GM23248 (cell line): ENCODE measurements around the gene SSBP2. TPM values are rescaled to one million over a fixed set of nuclear protein-coding genes. Genes with fewer than 3 reads are reported as not detected.

Source experiments
- DNase-seq: peaks from one replicate; pipeline ENCODE4 v3.0.0-alpha.2; 2015
- H2AFZ ChIP-seq: fragments of 200-600 bp; sonication (generic); 2 replicates; pipeline ENCODE4 v1.6.1; 2016; ENCODE audit warnings: antibody characterized with exemption
- H3F3A ChIP-seq: fragments of 200-600 bp; sonication (generic); 2 replicates; pipeline ENCODE4 v1.6.1; 2016; ENCODE audit warnings: mild to moderate bottlenecking, antibody characterized with exemption, mixed run types; ENCODE audit not compliant: insufficient read depth
- H3K27ac ChIP-seq: fragments of 200-600 bp; sonication (generic); 2 replicates; pipeline ENCODE4 v1.5.1; 2016; ENCODE audit warnings: mild to moderate bottlenecking
- H3K27me3 ChIP-seq: fragments of 200-600 bp; sonication (generic); replicated peaks from 2 replicates; pipeline ENCODE4 v1.6.1; 2016; ENCODE audit warnings: mild to moderate bottlenecking; ENCODE audit not compliant: insufficient read depth
- H3K36me3 ChIP-seq: fragments of 200-600 bp; sonication (generic); 2 replicates; pipeline ENCODE4 v1.6.1; 2016; ENCODE audit warnings: low read depth, mild to moderate bottlenecking
- H3K4me1 ChIP-seq: fragments of 200-600 bp; sonication (generic); 2 replicates; pipeline ENCODE4 v1.6.1; 2016; ENCODE audit warnings: mild to moderate bottlenecking; ENCODE audit not compliant: insufficient read depth
- H3K4me2 ChIP-seq: fragments of 200-600 bp; sonication (generic); one replicate; pipeline ENCODE4 v1.6.1; 2016; ENCODE audit warnings: mild to moderate bottlenecking; ENCODE audit not compliant: unreplicated experiment
- H3K4me3 ChIP-seq: fragments of 200-600 bp; sonication (generic); 2 replicates; pipeline ENCODE4 v1.5.1; 2016; ENCODE audit warnings: mild to moderate bottlenecking
- H3K79me2 ChIP-seq: fragments of 200-600 bp; sonication (generic); 2 replicates; pipeline ENCODE4 v1.6.1; 2016; ENCODE audit warnings: mild to moderate bottlenecking; ENCODE audit not compliant: insufficient read depth
- H3K9ac ChIP-seq: fragments of 200-600 bp; sonication (generic); 2 replicates; pipeline ENCODE4 v1.6.1; 2016; ENCODE audit warnings: mild to moderate bottlenecking
- H3K9me2 ChIP-seq: fragments of 200-600 bp; sonication (generic); 2 replicates; pipeline ENCODE4 v1.6.1; 2016; ENCODE audit warnings: mixed run types, mild to moderate bottlenecking, moderate library complexity; ENCODE audit not compliant: insufficient read depth
- H3K9me3 ChIP-seq: fragments of 200-600 bp; sonication (generic); one replicate; pipeline ENCODE4 v1.6.1; 2017; ENCODE audit warnings: low read depth
- H4K20me1 ChIP-seq: fragments of 200-600 bp; sonication (generic); 2 replicates; pipeline ENCODE4 v1.6.0; 2016; ENCODE audit not compliant: insufficient read depth
- EZH2 ChIP-seq: fragments of 200-600 bp; sonication (generic); IDR thresholded peaks from 2 replicates; pipeline ENCODE4 v1.6.1; 2018; ENCODE audit warnings: antibody characterized with exemption, mild to moderate bottlenecking; ENCODE audit not compliant: insufficient read depth, poor library complexity, severe bottlenecking
- EZH2phosphoT487 ChIP-seq: fragments of 200-600 bp; sonication (generic); IDR thresholded peaks from 2 replicates; pipeline ENCODE4 v1.6.1; 2018; ENCODE audit warnings: antibody characterized with exemption, moderate library complexity, mild to moderate bottlenecking, low read depth; ENCODE audit not compliant: insufficient read depth
- WGBS, 2 experiments: methylation state at CpG; one replicate each; pipeline ENCODE4 v1.1.6; 2015 to 2017; ENCODE audit warnings: low lambda C conversion rate in 2 of 2, low coverage in 1 of 2; ENCODE audit errors: missing lambda C conversion rate in 2 of 2; 5-methylcytosine and 5-hydroxymethylcytosine counted together
- in situ Hi-C: fragments of 300-500 bp; cut with MboI; formaldehyde crosslinking; loops from 2 replicates; pipeline ENCODE4 v1.15.0; 2020
- polyA plus RNA-seq: library from polyadenylated mRNA; unstranded; fragments of >200 nt; fragmentation: Nextera tagmentation; extraction: Ambion mirVana; gene quantifications from 2 replicates; pipeline ENCODE4 v1.2.1, GENCODE V29; 2016
- total RNA-seq: library from RNA; depleted of rRNA; stranded (reverse); fragments of >200 nt; shearing (Covaris generic); gene quantifications from 2 replicates; pipeline ENCODE4 v1.2.3, GENCODE V29; 2014

Gene SSBP2
- total and polyA plus RNA-seq, 2 experiments from 2014 or later: 25.5 to 40.0 TPM

GRCh38 chr5:81748556-81748955, 2.3 kb downstream of the SSBP2 start:
- Histone ChIP-seq H3K9me3 (no peaks in the 10 kb centered on the region), H2AFZ (no peak overlapping the region), H4K20me1 (no peaks in the 10 kb centered on the region), H3K4me2 (peak overlapping the region; percentile 80), H3K27ac (no peak overlapping the region), H3K36me3 (no peaks in the 10 kb centered on the region), H3K79me2 (peaks cover 61% of the 10 kb centered on the region), H3K9ac (peak overlapping the region; percentile 77; the same call in 1 of the 2 replicates), H3K4me1 (peaks cover 15% of the 10 kb centered on the region), H3K27me3 (no peaks in the 10 kb centered on the region), H3F3A (peaks cover 10% of the 10 kb centered on the region; the same call in 1 of the 2 replicates), H3K4me3 (peak overlapping the region; percentile 72; the same call in 1 of the 2 replicates), H3K9me2 (no peaks in the 10 kb centered on the region)
- DNase-seq: no peak
- TF ChIP-seq EZH2 (no peak), EZH2phosphoT487 (no peak)
- WGBS, 2 experiments: 88 to 89% methylated on average over 3 of the region's 3 CpGs
- in situ Hi-C loops: loop anchor here (25.0 kb wide), 2 partner anchors 236 to 414 kb away; no protein-coding TSS in a partner anchor

GRCh38 chr5:81747030-81747429, 3.9 kb downstream of the SSBP2 start:
- WGBS, 2 experiments: 56 to 67% methylated on average over 2 of the region's 2 CpGs
- Histone ChIP-seq H3F3A (0 out of 2 replicates have a peak, but pooled peaks cover 4% of the 10 kb centered on the region), H3K4me2 (no peak overlapping the region), H3K9ac (no peak overlapping the region), H3K79me2 (peaks cover 75% of the 10 kb centered on the region), H3K4me3 (no peak overlapping the region), H3K27ac (no peak overlapping the region), H3K4me1 (peaks cover 10% of the 10 kb centered on the region), H3K9me2 (no peaks in the 10 kb centered on the region), H2AFZ (no peak overlapping the region), H3K36me3 (no peaks in the 10 kb centered on the region), H3K27me3 (no peaks in the 10 kb centered on the region), H4K20me1 (no peaks in the 10 kb centered on the region), H3K9me3 (no peaks in the 10 kb centered on the region)
- DNase-seq: no peak
- no peak for TF ChIP-seq EZH2phosphoT487
- TF ChIP-seq EZH2: no peak
- in situ Hi-C loops: loop anchor here (25.0 kb wide), 2 partner anchors 235 to 415 kb away; no protein-coding TSS in a partner anchor

GRCh38 chr5:81740758-81741157, 10.1 kb downstream of the SSBP2 start:
- no peak overlapping the region for H3K4me3 ChIP-seq
- no peak overlapping the region for H3K9ac ChIP-seq
- H3K79me2 ChIP-seq: peaks cover 92% of the 10 kb centered on the region
- H3F3A ChIP-seq: no peaks in the 10 kb centered on the region
- DNase-seq: no peak
- WGBS, 2 experiments: 99 to 100% methylated on average over 2 of the region's 2 CpGs
- H3K9me2 ChIP-seq: no peaks in the 10 kb centered on the region
- in situ Hi-C loops: loop anchor here (25.0 kb wide), 2 partner anchors 228 to 422 kb away; no protein-coding TSS in a partner anchor
- H3K4me1 ChIP-seq: no peaks in the 10 kb centered on the region
- H3K4me2 ChIP-seq: no peak overlapping the region
- no peak overlapping the region for H2AFZ ChIP-seq
- no peaks in the 10 kb centered on the region for H3K36me3 ChIP-seq
- H4K20me1 ChIP-seq: no peaks in the 10 kb centered on the region
- H3K27me3 ChIP-seq: no peaks in the 10 kb centered on the region
- no peaks in the 10 kb centered on the region for H3K9me3 ChIP-seq
- H3K27ac ChIP-seq: no peak overlapping the region
- TF ChIP-seq EZH2: no peak
- TF ChIP-seq EZH2phosphoT487: no peak

GRCh38 chr5:81739291-81739690, 11.6 kb downstream of the SSBP2 start:
- in situ Hi-C loops: loop anchor here (25.0 kb wide), 2 partner anchors 227 to 423 kb away; no protein-coding TSS in a partner anchor
- H2AFZ ChIP-seq: no peak overlapping the region
- H3F3A ChIP-seq: no peaks in the 10 kb centered on the region
- no peak overlapping the region for H3K4me2 ChIP-seq
- H3K4me3 ChIP-seq: no peak overlapping the region
- TF ChIP-seq EZH2: no peak
- no peak for TF ChIP-seq EZH2phosphoT487
- H3K36me3 ChIP-seq: no peaks in the 10 kb centered on the region
- DNase-seq: no peak
- H3K9ac ChIP-seq: no peak overlapping the region
- no peak overlapping the region for H3K27ac ChIP-seq
- no peaks in the 10 kb centered on the region for H3K9me3 ChIP-seq
- H3K4me1 ChIP-seq: no peaks in the 10 kb centered on the region
- H3K9me2 ChIP-seq: no peaks in the 10 kb centered on the region
- peaks cover 88% of the 10 kb centered on the region for H3K79me2 ChIP-seq
- no peaks in the 10 kb centered on the region for H3K27me3 ChIP-seq
- no peaks in the 10 kb centered on the region for H4K20me1 ChIP-seq
- 85 to 95% methylated on average over 2 of the region's 2 CpGs for WGBS, 2 experiments
